Fibroblast of lung (primary cell): ENCODE data around the gene FZD2.

ENCODE experiments used
- CTCF ChIP-seq, 2 donors: IDR thresholded peaks in 1 of 2; conservative IDR thresholded peaks in 1 of 2; 1 replicate in 1 of 2; 2 replicates in 1 of 2; pipeline ENCODE4 v1.5.1; 2011 to 2012; ENCODE audit warnings: low read length in 2 of 2, control low read depth in 1 of 2, inconsistent platforms in 1 of 2, low read depth in 1 of 2, mild to moderate bottlenecking in 1 of 2
- EZH2 ChIP-seq: IDR thresholded peaks from 2 replicates; pipeline ENCODE4 v1.5.1; 2012; ENCODE audit warnings: low read length, control low read depth, mild to moderate bottlenecking; ENCODE audit errors: missing control alignments

GRCh38 chr17:44548376-44549230 is 8.7 kb upstream of the FZD2 start:
- TF ChIP-seq CTCF (conservative IDR thresholded peaks at IDR 0.05 in 1 of 2, IDR thresholded peaks at IDR 0.05 in 1 of 2; ENCODE audit: low read depth in 1 of 2, low read length in 2 of 2) (no peak), EZH2 (no peak)
